Inflammatory macrophage treated with lipopolysaccharide for 1 hour (primary cell): ENCODE measurements around the gene TMEM30A.
A peak's percentile ranks its signal among the peaks of the same experiment; 100 is the strongest.

ENCODE experiments used
- DNase-seq, 2 donors: peaks; one replicate each; pipeline ENCODE4 v3.0.0-alpha.2; 2020 to 2022

Gene TMEM30A

GRCh38 chr6:75284632-75285282 is at the start of gene TMEM30A:
TMEM30A (minus strand) TSS chr6:75284792; CDS start chr6:75284638, 154 bp downstream.
- DNase-seq, result peak; percentile 96 to 99

DNA sequence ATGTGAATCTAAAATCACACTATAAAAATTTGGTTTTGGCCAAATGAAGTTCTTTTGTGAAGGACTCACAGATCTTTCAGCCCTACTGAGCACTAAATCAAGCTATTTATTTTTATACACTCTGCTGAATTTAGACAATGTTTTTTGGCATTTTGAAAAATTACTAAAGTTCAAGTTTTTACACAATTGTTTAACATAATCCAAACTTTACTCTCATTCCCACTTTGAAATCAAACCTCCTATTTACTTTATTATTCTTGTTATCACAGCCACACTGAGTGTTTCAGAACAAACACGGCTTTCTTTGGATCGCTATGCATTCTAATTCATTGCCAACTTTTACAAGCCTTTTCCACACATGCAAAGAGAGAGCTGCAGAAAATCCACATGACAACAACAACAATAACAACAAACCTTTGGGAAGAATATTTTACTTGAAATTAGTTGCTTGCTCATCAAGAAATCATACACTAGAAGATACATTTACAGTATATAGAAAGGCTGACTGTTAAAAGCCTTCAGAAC is 49.1 kb upstream of the TMEM30A start:
- DNase-seq, result no peak

DNA sequence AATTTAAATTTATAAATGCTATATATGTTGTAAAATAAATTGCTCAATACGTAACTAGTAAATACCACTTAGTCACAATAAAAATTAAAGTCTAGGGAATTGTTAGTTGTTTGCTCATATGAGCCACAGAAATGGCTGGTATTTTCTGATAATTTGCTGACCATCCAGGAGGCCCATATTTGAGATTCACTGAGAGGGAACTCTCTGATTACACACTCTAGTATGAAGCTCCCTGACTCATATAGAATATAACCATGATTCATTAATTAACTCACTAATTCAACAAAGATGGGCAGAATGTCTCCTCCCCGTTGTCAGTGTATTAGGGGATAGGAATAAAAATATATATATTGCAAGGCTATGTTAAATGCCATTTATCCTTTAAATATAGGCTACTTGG is 46.6 kb upstream of the TMEM30A start:
- DNase-seq, result no peak

DNA sequence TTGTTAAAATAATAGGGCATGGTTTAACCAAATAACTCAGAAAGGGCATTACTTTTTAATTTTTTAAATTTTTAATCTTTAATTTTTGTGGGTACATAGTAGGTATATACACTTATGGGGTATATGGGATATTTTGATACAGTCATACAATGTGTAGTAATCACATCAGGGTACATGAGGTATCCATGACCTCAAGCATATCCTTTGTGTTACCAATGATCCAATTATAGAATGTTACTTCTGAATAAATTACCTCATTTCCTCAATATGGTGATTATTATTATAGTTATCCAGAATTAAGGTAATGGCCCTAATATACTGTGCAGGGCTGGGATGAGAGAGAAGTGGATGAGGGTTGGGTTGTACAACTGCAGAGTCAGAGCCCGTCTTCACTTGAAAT is 45.1 kb upstream of the TMEM30A start:
- DNase-seq, result no peak

DNA sequence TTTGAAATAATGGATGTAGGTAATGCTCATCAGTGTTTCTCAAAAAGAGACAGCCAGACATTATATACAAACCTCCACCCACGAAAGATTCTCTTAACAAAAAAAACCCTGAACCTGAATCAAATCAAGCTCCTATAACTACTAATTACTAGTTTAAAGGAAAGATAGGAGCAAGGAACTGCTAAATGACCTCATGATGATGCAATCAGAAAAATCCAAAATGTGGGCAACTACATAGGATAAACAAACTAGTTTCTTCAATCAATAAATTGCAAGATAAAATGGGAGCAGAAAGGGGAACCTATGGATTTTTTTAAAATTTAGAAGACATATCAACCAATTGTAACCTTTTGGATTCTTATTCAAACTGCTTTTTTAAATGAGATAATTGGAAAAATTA is 43.2 kb upstream of the TMEM30A start:
- DNase-seq, result no peak

- no peak for DNase-seq
Measured at GRCh38 chr6:75326557-75327258, 42.1 kb upstream of the TMEM30A start.

- no peak for DNase-seq
Measured at GRCh38 chr6:75318900-75319299, 34.3 kb upstream of the TMEM30A start.

GRCh38 chr6:75317503-75318206 is 33.1 kb upstream of the TMEM30A start:
- no peak for DNase-seq

DNA sequence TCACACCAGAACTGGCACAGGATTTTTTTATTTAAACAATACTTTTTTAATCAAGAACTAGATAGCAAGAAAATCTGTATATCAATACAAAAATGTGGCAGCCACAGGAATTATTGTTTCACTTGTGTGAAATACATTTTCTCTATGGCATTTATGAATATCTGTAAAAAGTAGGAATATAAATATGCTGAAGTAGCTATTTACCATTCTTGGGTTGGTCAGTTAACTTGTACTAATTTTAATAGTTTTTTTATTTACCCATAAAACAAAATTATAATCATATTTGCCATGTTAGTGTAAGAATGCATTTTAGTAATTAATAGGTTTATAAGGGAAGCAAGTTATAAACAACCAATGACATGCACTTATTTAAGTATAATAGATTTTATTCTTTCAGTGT is 31.4 kb upstream of the TMEM30A start:
- DNase-seq, result no peak

GRCh38 chr6:75308250-75308988 is 23.8 kb upstream of the TMEM30A start:
- no peak for DNase-seq

- no peak for DNase-seq
Measured at GRCh38 chr6:75307364-75308004, 22.9 kb upstream of the TMEM30A start.

DNA sequence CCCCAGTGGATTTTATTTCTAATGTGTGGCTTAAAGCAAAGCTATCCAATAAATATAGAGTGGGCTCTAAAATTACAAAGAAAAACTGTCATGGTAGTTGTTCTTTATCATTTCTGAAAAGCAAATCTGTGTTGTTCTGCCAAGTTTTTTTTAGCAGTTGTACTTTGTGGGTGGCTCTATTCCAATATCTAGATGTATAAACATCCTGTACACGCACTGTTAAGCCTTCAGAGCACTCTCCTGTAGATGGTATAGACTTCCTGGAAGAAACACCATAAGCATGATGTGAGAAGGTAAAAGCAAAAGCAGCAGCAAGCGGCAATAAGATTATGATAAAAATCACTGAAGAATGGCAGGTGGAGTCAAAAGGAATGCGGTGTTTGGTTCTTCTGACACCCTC is 21.5 kb upstream of the TMEM30A start:
- no peak for DNase-seq

- no peak for DNase-seq
Measured at GRCh38 chr6:75305573-75305972, 21.0 kb upstream of the TMEM30A start.

DNA sequence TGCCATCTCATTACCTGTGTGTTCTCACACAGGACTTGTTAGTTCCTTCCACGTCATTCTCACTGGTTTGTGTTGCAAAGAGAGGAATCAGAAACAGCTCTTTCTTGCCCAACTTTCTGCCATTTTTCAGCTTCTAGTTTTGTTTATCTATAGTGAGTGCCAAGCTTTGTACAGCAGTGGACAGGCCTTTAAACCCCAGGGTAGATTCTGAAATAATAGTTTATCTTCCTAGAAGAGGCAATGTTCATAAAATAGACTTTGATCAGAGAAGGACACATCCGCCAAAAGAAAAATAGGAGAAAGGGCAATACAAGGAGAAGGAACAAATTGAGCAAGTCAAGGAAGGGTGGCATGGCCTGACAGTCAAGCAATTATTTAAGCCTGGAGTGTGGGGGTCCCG is 17.7 kb upstream of the TMEM30A start:
- DNase-seq, result no peak

- no peak for DNase-seq
Measured at GRCh38 chr6:75301537-75301936, 16.9 kb upstream of the TMEM30A start.

- no peak for DNase-seq
Measured at GRCh38 chr6:75301088-75301487, 16.5 kb upstream of the TMEM30A start.

DNA sequence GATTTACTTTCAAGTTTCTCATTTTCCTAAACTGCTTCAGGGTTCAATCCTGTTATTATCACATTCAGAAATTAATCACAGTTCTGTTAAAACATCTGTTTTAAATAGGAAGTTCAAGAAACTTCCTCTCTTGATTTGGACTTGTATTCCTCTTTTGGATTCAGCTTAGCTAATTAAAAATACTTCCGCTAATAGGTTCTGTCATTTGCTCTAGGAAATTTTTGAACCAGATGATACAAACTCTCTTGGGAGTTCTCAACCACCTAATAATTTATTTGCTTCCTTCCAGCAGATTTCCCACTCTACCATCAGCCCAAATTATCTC is 15.9 kb upstream of the TMEM30A start:
- peak; percentile 18 to 53 for DNase-seq

DNA sequence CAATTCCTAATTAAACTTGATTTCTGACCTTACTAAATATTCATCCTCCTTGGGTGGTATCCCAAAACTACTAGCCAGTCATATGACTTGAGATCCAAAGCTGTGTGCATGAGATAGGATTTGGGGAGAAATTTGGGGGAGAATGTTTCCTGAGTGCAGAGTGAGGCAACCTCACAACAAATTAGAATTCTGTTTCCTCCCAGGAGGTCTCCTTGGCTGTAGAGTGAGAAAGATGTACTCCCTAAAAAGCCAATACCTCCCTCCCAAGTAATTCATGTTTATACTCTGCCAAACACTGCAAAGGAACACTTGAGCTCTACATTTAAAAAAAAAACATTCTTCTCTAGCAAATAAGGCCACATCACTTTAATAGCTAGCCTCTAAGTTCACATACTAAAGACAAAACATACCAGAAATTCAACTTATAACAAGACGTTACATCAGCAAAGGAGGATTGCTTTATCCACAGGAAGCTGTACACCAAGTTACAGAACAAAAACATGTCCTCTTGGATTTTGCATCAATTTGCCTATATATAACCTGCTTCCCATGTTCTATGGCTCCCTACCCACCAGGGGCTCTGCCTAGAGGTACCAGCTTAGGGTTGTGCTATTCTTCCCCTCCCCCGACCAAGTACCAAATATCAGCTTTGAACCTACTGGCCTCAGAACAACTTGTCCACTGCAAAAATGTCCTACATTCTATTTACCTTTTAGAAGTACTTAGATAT is 15.4 kb upstream of the TMEM30A start:
- DNase-seq, result no peak

DNA sequence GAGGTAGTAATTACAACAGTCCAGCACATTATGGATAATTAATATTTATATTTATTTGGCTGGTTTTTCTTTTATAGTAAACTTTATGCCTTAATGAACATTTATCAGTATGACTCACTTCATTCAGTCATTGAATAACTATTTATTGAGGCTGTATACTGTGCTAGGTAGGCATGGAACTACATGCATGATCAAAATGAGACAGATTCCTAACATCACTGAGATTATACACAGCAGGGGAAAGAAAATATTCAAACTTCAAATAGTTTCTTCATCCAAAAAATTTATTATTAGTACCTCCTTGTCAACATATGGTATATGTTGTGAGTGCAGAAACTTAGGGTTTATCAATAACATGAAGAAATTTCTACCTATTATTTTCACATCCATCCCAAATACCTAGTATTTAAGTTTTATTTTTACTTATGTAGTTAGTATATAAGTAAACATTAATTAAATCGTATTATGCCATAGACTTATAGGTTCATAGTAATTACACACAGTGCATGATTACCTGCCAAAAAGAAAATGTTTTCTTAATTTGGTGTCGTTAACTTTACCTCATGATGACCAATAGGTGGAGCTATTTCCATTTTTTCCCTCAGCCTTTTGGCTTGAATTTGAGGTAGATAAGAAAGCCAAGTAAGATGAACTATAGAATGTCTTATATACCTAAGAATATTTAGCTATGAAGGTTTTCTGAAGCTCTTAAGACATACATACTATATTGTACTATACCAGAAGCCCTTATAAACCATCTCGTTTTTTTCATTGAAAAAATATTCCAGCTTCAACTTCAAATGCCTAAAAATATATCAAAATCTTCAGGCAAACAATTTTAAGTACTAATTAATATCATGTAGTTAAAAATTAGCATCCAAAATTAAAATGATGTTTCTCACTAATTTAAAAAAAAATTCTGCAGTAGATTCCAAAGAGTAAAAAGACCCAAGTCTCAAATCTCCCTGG is 12.5 kb upstream of the TMEM30A start:
- DNase-seq, result peak; percentile 44 to 85

GRCh38 chr6:75292555-75292954 is 8.0 kb upstream of the TMEM30A start:
- DNase-seq, result no peak

GRCh38 chr6:75291744-75292143 is 7.2 kb upstream of the TMEM30A start:
- DNase-seq, result no peak
